NT2/D1 (cell line): ENCODE data around the gene TTBK1.

Experiments
- DNase-seq: peaks from one replicate; pipeline ENCODE4 v3.0.0-alpha.2; 2011; ENCODE audit warnings: low read depth, low spot score
- H3K27me3 ChIP-seq: 2 replicates; pipeline ENCODE4 v1.6.0; 2011; ENCODE audit warnings: mild to moderate bottlenecking; ENCODE audit not compliant: insufficient read length, insufficient read depth
- H3K36me3 ChIP-seq: 2 replicates; pipeline ENCODE4 v1.6.1; 2011; ENCODE audit warnings: mild to moderate bottlenecking, low read length, mixed read lengths; ENCODE audit not compliant: insufficient read depth, insufficient read length
- H3K4me1 ChIP-seq: 2 replicates; pipeline ENCODE4 v1.5.1; 2011; ENCODE audit not compliant: insufficient read depth, insufficient read length
- H3K4me3 ChIP-seq: 2 replicates; pipeline ENCODE4 v1.5.1; 2011; ENCODE audit warnings: low read depth; ENCODE audit not compliant: insufficient read length
- H3K9ac ChIP-seq: 2 replicates; pipeline ENCODE4 v1.6.0; 2011; ENCODE audit warnings: low read depth; ENCODE audit not compliant: insufficient read length
- H3K9me3 ChIP-seq: 2 replicates; pipeline ENCODE4 v1.5.1; 2011; ENCODE audit warnings: mild to moderate bottlenecking, low read length; ENCODE audit not compliant: insufficient read depth
- SUZ12 ChIP-seq: IDR thresholded peaks from 2 replicates; pipeline ENCODE4 v1.6.1; 2011; ENCODE audit not compliant: insufficient read length, insufficient read depth; ENCODE audit errors: extremely low read depth
- YY1 ChIP-seq: IDR thresholded peaks from 2 replicates; pipeline ENCODE4 v1.6.1; 2011; ENCODE audit not compliant: insufficient read length, insufficient read depth
- ZNF274 ChIP-seq: IDR thresholded peaks from 2 replicates; pipeline ENCODE4 v1.6.1; 2011; ENCODE audit warnings: mild to moderate bottlenecking, low read depth, low read length

TTBK1 gene

GRCh38 chr6:43262000-43262779, 18.9 kb downstream of the TTBK1 start:
- Histone ChIP-seq H3K4me1 (no peaks in the 10 kb centered on the region), H3K27me3 (no peaks in the 10 kb centered on the region), H3K36me3 (no peaks in the 10 kb centered on the region), H3K9me3 (no peaks in the 10 kb centered on the region), H3K4me3 (no peak overlapping the region), H3K9ac (no peak overlapping the region)
- no peak for TF ChIP-seq SUZ12
- TF ChIP-seq YY1, result no peak
- TF ChIP-seq ZNF274, result no peak
- DNase-seq, result no peak

DNA sequence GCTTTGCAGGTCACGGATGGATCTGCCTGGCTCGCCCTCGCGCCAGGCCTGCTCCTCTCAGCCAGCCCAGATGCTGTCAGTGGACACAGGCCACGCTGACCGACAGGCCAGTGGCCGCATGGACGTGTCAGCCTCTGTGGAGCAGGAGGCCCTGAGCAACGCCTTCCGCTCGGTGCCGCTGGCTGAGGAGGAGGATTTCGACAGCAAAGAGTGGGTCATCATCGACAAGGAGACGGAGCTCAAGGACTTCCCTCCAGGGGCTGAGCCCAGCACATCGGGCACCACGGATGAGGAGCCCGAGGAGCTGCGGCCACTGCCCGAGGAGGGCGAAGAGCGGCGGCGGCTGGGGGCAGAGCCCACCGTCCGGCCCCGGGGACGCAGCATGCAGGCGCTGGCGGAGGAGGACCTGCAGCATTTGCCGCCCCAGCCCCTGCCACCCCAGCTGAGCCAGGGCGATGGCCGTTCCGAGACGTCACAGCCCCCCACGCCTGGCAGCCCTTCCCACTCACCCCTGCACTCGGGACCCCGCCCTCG, 19.6 kb downstream of the TTBK1 start:
- Histone ChIP-seq H3K9me3 (no peaks in the 10 kb centered on the region), H3K36me3 (no peaks in the 10 kb centered on the region), H3K9ac (no peak overlapping the region), H3K27me3 (no peaks in the 10 kb centered on the region), H3K4me3 (no peak overlapping the region), H3K4me1 (no peaks in the 10 kb centered on the region)
- no peak for DNase-seq
- TF ChIP-seq YY1 (no peak), ZNF274 (no peak), SUZ12 (no peak)

DNA sequence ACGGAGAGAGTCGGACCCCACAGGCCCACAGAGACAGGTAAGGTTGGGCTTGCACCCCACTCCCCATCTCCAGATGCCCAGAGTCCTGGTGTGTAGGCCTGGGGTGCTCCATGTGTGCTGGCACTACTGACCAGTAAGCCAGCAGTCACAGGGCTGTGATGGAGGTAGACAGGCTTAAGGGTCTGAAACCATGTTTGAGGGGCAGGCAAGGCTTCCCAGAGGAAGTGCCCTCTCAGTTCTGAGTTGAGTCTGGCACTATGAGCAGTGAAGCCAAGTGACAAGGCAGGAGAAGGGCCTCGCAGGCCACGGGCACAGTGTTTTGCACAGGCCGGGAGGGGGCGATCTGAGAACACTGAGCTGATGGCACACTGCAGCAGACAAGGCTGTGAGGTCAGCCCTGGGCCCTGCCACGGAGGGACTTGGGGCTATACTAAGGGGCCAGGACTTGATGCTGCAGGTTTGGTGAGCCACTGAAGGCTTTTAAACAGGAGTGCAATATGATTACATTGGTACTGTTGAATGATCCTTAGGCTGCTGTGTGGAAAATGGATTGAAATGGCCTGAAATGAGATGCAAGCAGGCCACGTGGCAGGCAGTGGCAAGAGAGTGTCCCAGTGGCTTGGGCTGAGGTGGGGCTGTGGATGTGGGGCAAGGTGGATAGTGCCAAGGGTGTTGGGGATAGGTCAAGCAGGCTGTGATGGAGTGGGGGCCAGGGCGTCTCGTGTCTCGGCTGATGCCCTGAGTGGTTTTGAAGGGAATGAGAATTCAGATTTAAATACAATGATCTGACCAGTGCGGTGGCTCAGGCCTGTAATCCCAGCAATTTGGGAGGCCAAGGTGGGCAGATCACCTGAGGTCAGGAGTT, 20.3 kb downstream of the TTBK1 start:
- H3K4me3 ChIP-seq, result no peak overlapping the region
- H3K9me3 ChIP-seq, result no peaks in the 10 kb centered on the region
- H3K4me1 ChIP-seq, result no peaks in the 10 kb centered on the region
- TF ChIP-seq YY1 (no peak), ZNF274 (no peak), SUZ12 (no peak)
- H3K27me3 ChIP-seq, result no peaks in the 10 kb centered on the region
- no peaks in the 10 kb centered on the region for H3K36me3 ChIP-seq
- no peak overlapping the region for H3K9ac ChIP-seq
- peak; percentile 60 for DNase-seq

- no peak for DNase-seq
These were observed 21.4 kb downstream of the TTBK1 start for GRCh38 chr6:43264599-43265145.

GRCh38 chr6:43265564-43265963, 22.3 kb downstream of the TTBK1 start:
- Histone ChIP-seq H3K9ac (no peak overlapping the region), H3K27me3 (no peaks in the 10 kb centered on the region), H3K4me1 (peaks cover 6% of the 10 kb centered on the region), H3K4me3 (no peak overlapping the region), H3K36me3 (no peaks in the 10 kb centered on the region), H3K9me3 (no peaks in the 10 kb centered on the region)
- DNase-seq, result no peak
- no peak for TF ChIP-seq ZNF274
- no peak for TF ChIP-seq SUZ12
- TF ChIP-seq YY1, result no peak

More at GRCh38 chr6:43264599-43265145, 21.4 kb downstream of the TTBK1 start:
- H3K4me3 ChIP-seq, result no peak overlapping the region
- H3K9me3 ChIP-seq, result no peaks in the 10 kb centered on the region
- no peaks in the 10 kb centered on the region for H3K36me3 ChIP-seq
- no peaks in the 10 kb centered on the region for H3K4me1 ChIP-seq
- H3K27me3 ChIP-seq, result no peaks in the 10 kb centered on the region
- H3K9ac ChIP-seq, result no peak overlapping the region
- TF ChIP-seq ZNF274 (no peak), SUZ12 (no peak), YY1 (no peak)

DNA sequence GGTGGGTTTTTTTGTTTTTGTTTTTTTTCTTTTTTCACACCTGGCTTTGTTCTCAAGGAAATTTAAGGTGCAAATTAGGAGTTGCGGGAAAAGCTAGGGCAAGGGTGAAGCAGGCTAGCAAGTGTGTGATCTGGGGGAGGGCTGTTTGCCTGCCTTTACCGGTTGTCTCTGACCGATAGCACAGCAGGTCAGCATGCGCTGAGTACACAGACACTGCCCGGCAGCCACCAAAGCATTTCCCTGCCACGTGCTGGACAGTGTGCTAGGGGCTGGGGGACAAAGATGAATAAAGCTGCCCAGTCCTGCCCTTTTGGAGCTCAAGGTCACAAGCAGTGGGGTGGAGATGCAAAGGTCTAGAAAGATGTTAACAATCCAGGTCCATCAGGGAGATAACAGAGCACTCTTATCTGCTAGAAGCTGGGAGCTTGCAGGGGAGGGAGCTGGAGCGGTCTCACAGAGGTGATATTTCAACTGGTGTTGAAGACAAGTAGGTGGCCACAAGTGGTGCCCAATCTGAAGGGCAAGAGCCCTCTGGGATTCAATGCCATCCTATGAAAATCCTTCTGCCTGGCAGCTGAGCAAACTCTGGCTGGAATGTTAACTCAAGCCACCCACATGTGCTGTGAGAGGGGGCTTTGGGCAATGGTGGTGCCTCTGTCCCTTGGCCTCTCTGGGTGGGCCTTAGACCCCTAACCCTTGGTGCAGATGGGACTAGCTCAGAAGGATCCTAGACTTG, 24.5 kb downstream of the TTBK1 start:
- no peak for TF ChIP-seq SUZ12
- no peak for TF ChIP-seq YY1
- TF ChIP-seq ZNF274, result no peak
- H3K4me1 ChIP-seq, result peaks cover 11% of the 10 kb centered on the region

More for the DNA sequence above, 24.5 kb downstream of the TTBK1 start:
- no peak overlapping the region for H3K4me3 ChIP-seq
- no peaks in the 10 kb centered on the region for H3K36me3 ChIP-seq
- no peak for DNase-seq
- H3K9ac ChIP-seq, result no peak overlapping the region
- H3K27me3 ChIP-seq, result no peaks in the 10 kb centered on the region
- no peaks in the 10 kb centered on the region for H3K9me3 ChIP-seq
